HUES6 (cell line): ENCODE measurements around the gene AKT3.
"Not testable (repeated sequence)": the region's sequence is repeated elsewhere in the genome, so short reads cannot be mapped to it uniquely, and the experiment has no call there.

ENCODE experiments used
- H3K27ac ChIP-seq: 2 replicates; pipeline ENCODE4 v1.7.0; 2013; ENCODE audit warnings: low read depth, mild to moderate bottlenecking, low read length, inconsistent platforms
- H3K27me3 ChIP-seq: 2 replicates; pipeline ENCODE4 v1.6.1; 2013; ENCODE audit warnings: low read length; ENCODE audit not compliant: control insufficient read depth, insufficient read depth
- H3K36me3 ChIP-seq: 2 replicates; pipeline ENCODE4 v1.6.1; 2013; ENCODE audit warnings: low read length; ENCODE audit not compliant: control insufficient read depth, insufficient read depth
- H3K4me1 ChIP-seq: 2 replicates; pipeline ENCODE4 v1.6.1; 2013; ENCODE audit warnings: low read length; ENCODE audit not compliant: control insufficient read depth, insufficient read depth
- H3K4me3 ChIP-seq: 2 replicates; pipeline ENCODE4 v1.5.1; 2013; ENCODE audit warnings: low read depth, low read length
- H3K9ac ChIP-seq: one replicate; pipeline ENCODE4 v1.6.1; 2013; ENCODE audit warnings: mild to moderate bottlenecking, low read length
- H3K9me3 ChIP-seq: 2 replicates; pipeline ENCODE4 v1.6.1; 2013; ENCODE audit warnings: low read depth, low read length; ENCODE audit not compliant: control insufficient read depth, insufficient read depth

AKT3 gene

GRCh38 chr1:243706563-243706962 is 143.5 kb downstream of the AKT3 start:
- no peaks in the 10 kb centered on the region for H3K9me3 ChIP-seq

GRCh38 chr1:243705585-243705984 is 144.5 kb downstream of the AKT3 start:
- Histone ChIP-seq H3K9me3 (no peaks in the 10 kb centered on the region), H3K36me3 (no peaks in the 10 kb centered on the region), H3K4me1 (no peaks in the 10 kb centered on the region), H3K27me3 (no peaks in the 10 kb centered on the region), H3K9ac (no peak overlapping the region), H3K4me3 (no peak overlapping the region), H3K27ac (no peak overlapping the region)

More at GRCh38 chr1:243706563-243706962, 143.5 kb downstream of the AKT3 start:
- H3K4me1 ChIP-seq: no peaks in the 10 kb centered on the region
- no peaks in the 10 kb centered on the region for H3K27me3 ChIP-seq
- peak overlapping the region; percentile 11 for H3K9ac ChIP-seq
- no peak overlapping the region for H3K4me3 ChIP-seq
- no peaks in the 10 kb centered on the region for H3K36me3 ChIP-seq
- H3K27ac ChIP-seq: no peak overlapping the region

GRCh38 chr1:243701872-243702271 is 148.2 kb downstream of the AKT3 start:
- no peaks in the 10 kb centered on the region for H3K36me3 ChIP-seq
- H3K9ac ChIP-seq: no peak overlapping the region
- H3K27me3 ChIP-seq: no peaks in the 10 kb centered on the region
- H3K4me3 ChIP-seq: no peak overlapping the region
- H3K27ac ChIP-seq: no peak overlapping the region
- H3K9me3 ChIP-seq: no peaks in the 10 kb centered on the region
- no peaks in the 10 kb centered on the region for H3K4me1 ChIP-seq

- no peaks in the 10 kb centered on the region for H3K27me3 ChIP-seq
- no peak overlapping the region for H3K4me3 ChIP-seq
- no peak overlapping the region for H3K9ac ChIP-seq
Observed at GRCh38 chr1:243693800-243694199, 156.2 kb downstream of the AKT3 start.

GRCh38 chr1:243686159-243686558 is 163.9 kb downstream of the AKT3 start:
- Histone ChIP-seq H3K9ac (no peak overlapping the region), H3K9me3 (no peaks in the 10 kb centered on the region), H3K36me3 (no peaks in the 10 kb centered on the region), H3K27me3 (no peaks in the 10 kb centered on the region), H3K4me3 (no peak overlapping the region), H3K4me1 (no peaks in the 10 kb centered on the region), H3K27ac (no peak overlapping the region)

More at GRCh38 chr1:243693800-243694199, 156.2 kb downstream of the AKT3 start:
- H3K4me1 ChIP-seq: no peaks in the 10 kb centered on the region
- H3K27ac ChIP-seq: no peak overlapping the region
- H3K36me3 ChIP-seq: no peaks in the 10 kb centered on the region
- H3K9me3 ChIP-seq: no peaks in the 10 kb centered on the region

- H3K36me3 ChIP-seq: no peaks in the 10 kb centered on the region
- no peak overlapping the region for H3K9ac ChIP-seq
- no peak overlapping the region for H3K4me3 ChIP-seq
- H3K4me1 ChIP-seq: no peaks in the 10 kb centered on the region; the same call in 1 of the 2 replicates
- H3K27ac ChIP-seq: no peak overlapping the region
- H3K27me3 ChIP-seq: no peaks in the 10 kb centered on the region
- H3K9me3 ChIP-seq: no peaks in the 10 kb centered on the region
Observed at GRCh38 chr1:243680860-243681259, 169.2 kb downstream of the AKT3 start.

GRCh38 chr1:243672539-243673074 is 177.4 kb downstream of the AKT3 start:
- no peaks in the 10 kb centered on the region for H3K4me1 ChIP-seq

GRCh38 chr1:243667591-243667990 is 182.5 kb downstream of the AKT3 start:
- Histone ChIP-seq H3K27ac (no peak overlapping the region), H3K9me3 (no peaks in the 10 kb centered on the region), H3K4me1 (no peaks in the 10 kb centered on the region), H3K27me3 (no peaks in the 10 kb centered on the region), H3K9ac (no peak overlapping the region), H3K4me3 (no peak overlapping the region), H3K36me3 (peaks cover 3% of the 10 kb centered on the region; the same call in 1 of the 2 replicates)

More at GRCh38 chr1:243672539-243673074, 177.4 kb downstream of the AKT3 start:
- Histone ChIP-seq H3K9ac (no peak overlapping the region), H3K27me3 (no peaks in the 10 kb centered on the region), H3K9me3 (no peaks in the 10 kb centered on the region), H3K4me3 (no peak overlapping the region), H3K36me3 (no peaks in the 10 kb centered on the region), H3K27ac (no peak overlapping the region)

- Histone ChIP-seq H3K9ac (no peak overlapping the region), H3K27me3 (no peaks in the 10 kb centered on the region), H3K36me3 (peaks cover 3% of the 10 kb centered on the region; the same call in 1 of the 2 replicates), H3K4me3 (no peak overlapping the region), H3K9me3 (no peaks in the 10 kb centered on the region), H3K4me1 (no peaks in the 10 kb centered on the region), H3K27ac (no peak overlapping the region)
Observed at GRCh38 chr1:243667133-243667532, 182.9 kb downstream of the AKT3 start.

- H3K9me3 ChIP-seq: no peaks in the 10 kb centered on the region
- no peak overlapping the region for H3K4me3 ChIP-seq
- no peaks in the 10 kb centered on the region for H3K4me1 ChIP-seq
- H3K27ac ChIP-seq: no peak overlapping the region
- no peaks in the 10 kb centered on the region for H3K27me3 ChIP-seq
- peaks cover 3% of the 10 kb centered on the region; the same call in 1 of the 2 replicates for H3K36me3 ChIP-seq
- H3K9ac ChIP-seq: no peak overlapping the region
Observed at GRCh38 chr1:243663651-243664050, 186.4 kb downstream of the AKT3 start.

GRCh38 chr1:243662169-243662568 is 187.9 kb downstream of the AKT3 start:
- not testable (repeated sequence) for H3K36me3 ChIP-seq

More at GRCh38 chr1:243662169-243662568, 187.9 kb downstream of the AKT3 start:
- H3K4me1 ChIP-seq, H3K9ac ChIP-seq, H3K27me3 ChIP-seq, H3K9me3 ChIP-seq, H3K4me3 ChIP-seq, H3K27ac ChIP-seq: not testable (repeated sequence)
